ENCODE data around the gene SHROOM3.
A peak's percentile ranks its signal among the peaks of the same experiment; 100 is the strongest.

The SHROOM3 gene

DNA sequence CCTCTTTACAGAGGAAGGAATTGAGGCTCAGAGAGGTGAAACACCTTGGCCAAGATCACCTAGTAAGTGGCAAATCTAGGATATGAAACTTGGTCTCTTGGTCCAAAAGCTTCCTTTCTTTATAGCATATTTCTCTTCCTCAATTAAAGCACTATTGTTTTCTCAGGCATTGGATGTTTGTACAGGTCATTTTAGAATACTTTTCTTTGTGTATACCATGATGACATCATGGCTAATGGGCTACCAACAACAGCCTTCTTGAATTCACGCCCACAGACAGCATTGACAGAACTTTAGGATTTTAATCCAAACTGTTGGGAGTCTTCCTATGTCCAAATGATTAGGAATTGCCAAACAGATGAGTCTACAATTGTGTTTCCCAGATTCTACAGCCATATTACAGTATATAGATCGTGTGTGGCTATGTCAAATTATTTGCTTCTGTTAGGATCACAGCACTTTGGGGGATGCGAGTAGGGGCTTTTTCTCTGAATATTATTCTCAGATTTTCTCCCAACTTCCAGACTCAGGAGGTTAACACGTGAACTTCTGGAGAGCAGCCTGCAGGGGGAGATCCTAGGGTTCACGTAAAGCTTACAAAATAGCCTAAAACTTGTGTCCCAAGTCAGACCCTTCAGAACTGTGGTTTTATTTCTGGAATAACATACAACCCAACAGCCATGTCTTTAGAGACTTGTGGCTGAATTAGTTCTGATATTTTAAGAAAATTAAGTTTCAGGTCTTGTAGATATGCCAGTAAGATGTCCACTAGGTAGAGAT lies 191.8 kb downstream of the SHROOM3 start:
- DNase-seq: no peak

DNA sequence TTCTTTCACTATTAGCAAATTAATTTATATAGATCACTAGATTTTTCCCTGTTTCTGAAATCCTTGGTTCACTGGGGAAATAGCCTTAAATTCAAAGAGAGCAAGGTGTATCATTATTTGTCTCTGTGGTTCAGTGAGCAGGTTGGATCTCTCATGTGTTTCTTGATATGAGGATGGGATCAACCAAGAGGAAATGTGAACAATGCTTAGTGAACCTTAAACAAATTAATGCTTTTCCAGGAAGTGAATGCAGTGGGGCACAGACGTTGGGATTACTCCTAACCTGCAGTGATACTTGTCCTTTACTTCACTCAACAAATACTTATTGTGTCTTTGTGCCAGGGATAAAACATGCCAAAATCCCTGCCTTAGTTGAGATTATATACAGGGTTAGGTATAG lies 193.2 kb downstream of the SHROOM3 start:
- no peak for DNase-seq

DNA sequence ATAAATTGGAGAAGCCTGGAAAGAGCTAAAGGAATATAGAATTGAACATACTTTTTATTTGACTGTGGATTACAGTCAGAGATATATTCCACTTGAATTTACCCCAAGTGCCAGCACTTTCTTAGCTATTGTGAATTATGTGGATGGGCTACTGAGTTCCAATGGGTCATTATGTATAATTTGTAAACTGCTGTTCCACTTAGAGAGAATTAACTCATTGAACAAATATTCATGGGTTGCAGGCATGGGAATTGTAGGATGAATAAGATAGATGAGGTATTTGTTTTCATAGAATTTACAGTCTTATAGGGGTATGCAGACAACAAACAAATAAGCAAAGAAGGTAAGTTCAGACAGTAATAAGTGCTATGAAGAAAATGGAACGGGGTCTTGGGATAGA lies 195.7 kb downstream of the SHROOM3 start:
- peak; percentile 26 for DNase-seq

DNA sequence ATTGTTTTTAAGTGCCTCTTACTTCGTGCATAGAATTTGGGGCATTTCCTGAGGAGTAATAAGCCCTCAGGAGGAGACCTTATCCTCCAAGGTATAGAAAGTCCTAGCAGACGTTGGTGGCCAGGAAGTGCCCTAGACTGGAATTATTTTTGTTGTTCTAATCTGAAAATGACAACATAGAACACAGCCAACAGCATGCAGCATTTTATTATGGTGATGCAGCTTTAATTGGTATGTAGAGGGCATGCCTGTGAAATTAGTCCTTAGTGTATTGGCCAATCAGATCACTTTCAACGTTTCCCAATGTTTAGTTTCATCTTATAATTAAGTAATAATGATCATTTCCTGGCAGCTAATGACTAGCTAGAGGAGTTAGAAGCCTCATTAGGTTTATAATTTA lies 199.2 kb downstream of the SHROOM3 start:
- DNase-seq: peak; percentile 56

DNA sequence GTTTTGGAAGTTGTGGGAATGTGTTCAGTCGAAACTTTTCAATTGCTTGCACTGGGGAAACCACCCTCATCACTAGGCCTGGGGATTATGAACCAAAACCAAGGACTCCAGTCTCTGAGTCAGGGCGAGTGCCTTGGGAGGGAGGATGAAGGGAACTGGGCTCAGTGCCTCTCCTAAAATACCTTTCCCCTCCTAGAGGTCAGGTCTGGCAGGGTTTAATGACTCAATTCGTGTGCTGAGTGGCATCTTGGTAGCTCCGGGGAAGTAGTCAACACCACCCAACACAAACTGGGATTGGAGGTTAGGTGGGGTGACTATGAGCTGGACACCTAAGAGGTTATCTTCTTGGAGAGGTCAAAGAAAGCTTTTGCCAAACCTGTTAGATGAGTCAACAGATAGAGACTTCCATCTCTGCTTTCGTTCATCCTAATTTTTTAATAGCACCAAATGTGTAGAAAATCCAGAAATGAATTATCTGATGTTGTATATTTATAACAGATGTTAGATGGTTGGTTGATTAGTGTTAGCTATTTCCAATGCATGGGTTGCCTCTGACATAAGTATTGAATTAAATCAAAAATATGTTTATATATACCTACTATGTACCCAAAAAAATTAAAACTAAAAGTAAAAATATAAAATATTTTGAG lies 202.8 kb downstream of the SHROOM3 start:
- no peak for DNase-seq

DNA sequence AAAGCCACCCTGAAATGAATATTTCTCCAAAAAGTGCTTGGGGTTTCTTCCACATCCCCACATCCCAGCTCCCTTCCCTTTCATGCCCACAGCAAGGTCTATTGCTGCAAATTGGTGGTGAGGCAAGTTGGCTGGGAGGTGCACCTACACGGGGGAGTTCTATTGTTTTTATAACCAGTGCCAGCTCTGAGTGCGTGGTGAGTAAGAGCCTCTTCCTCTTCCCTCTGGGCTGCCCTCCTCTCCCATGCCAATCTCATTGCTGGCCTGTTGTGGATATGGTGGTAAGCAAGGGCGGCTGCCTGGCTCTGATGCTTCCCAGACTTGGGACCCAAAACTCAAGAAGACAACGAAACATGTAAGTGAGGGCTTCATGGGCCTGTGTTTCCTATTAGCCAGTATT lies 204.3 kb downstream of the SHROOM3 start:
- peak; percentile 72 for DNase-seq

DNA sequence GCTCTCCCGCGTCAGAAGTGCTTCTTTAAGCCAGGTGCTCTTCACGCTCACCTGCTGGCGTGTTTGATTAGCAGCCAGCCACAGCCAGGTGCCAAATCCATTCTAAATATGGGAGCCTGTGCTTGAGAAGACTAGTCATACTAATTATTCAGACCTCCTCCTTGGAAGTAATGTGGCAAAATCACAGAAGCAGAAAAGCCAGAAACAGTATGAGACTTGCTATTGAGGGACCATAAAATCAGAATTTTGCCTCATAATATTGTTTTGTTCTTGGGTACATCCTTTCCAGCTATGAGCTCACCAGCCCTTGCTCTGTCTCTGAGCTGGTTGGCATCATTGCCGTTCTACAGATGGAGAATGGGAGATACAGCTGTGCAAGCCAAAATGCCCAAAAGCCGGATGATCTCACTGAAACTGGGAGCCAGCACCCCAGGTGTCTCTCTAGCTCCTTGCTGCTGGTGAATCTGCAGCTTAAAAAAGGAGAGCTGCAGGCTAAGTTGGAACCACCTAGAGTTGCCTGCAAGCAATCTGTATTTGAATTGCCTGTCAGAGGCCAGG lies 205.4 kb downstream of the SHROOM3 start:
- DNase-seq: no peak

DNA sequence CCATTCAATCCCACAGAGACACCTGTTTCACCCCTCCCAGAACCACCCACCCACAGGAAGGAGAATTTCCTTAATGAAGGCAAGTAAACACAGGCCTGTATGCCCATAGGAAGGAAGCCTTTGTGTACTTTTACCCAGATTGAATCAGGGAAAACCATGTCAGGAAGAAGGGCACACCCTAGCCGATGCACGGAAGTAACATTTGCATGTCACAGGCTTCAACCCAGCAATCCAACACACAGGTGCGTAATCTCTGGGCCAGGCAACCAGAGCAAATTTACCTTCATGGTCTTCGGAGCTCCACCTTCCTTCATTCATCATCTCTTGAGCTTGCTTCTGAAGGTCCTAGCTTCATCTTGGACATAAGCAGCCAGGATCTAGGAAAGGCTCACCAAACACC lies 206.3 kb downstream of the SHROOM3 start:
- no peak for DNase-seq

DNA sequence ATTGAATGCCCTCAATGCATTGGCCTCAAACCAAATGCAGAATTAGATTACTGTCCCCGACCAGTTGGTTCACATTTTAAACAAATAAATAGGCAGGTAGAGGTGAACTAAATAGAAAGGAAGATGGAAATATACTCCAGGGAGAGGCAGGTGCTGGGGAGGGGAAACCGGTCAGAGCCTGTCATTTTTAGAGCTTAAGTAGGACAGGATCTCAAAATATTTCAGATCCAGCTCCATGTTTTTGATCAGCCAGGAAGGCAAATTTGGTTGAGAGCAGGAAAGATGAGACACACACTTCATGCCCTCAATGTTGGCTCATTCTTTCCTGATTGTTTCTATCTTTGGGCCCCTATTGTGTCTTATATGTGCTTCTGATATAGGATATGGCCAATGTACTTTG lies 206.7 kb downstream of the SHROOM3 start:
- DNase-seq: no peak

DNA sequence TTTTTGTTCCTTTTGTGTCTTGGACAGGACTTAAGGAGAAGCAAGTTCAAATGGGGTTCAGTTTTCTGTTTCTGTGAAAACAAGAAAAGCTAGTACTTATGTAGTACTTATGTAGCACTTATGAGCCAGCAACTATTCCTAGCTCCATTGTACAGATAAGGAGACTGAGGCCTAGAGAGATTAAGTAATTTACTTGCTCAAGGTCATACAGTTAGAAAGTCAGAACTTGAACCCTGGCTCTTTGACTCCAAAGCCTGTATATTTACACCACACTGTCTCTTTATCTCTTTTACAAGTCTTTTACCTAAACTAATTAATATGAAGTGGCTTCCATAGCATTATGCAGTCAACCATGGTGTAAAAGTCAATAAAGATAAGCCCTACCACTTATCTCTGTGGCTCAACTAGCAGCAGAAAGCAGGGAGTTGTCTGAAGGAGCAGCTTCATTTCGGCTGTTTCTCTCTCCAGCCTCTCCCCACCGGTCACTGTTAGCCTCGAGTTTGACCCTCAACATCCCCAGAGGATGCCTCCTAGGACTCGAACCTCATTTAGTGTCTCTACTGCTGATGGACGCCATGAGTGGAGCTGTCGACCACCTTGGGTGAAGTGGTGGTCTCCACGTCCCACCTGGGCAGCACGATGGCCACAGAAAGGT lies 209.9 kb downstream of the SHROOM3 start:
- no peak for DNase-seq

DNA sequence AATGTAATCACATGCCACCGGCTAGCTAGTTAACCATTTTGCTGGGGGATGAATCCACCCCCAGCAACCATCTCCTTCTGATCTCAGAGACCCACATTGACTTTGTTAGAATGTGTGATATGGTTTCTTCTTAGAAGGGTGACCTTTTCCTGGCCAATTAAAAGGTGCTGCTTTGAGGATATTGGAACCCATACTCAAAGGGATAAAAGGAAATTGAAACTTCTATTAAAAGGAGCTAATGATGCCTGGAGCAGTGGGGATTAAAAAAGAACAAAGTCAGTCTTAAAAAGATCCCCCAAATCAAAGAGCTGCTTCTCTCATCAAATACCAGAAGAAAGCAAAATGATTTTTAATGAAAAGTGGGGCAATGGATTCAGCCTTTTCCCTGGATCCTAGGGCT lies 214.1 kb downstream of the SHROOM3 start:
- DNase-seq: no peak

DNA sequence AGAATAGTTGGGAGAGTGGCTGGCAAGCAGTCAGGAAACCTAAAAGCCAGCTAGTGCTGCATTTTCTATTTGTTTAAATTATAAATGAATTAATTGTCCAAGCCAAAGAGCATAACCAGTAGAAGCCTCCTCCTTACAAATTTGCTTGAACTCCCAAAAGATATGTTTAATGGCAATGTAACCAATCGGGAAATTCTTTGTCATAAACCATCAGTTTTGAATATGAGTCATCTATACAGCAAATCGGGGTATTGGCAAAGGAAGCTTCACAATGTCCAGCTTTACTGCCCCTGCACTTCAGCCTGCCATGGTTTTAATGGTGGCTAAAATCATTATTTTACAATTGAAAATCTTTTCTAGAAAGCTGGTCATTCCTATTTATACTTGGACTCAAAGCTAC lies 216.6 kb downstream of the SHROOM3 start:
- DNase-seq: no peak

DNA sequence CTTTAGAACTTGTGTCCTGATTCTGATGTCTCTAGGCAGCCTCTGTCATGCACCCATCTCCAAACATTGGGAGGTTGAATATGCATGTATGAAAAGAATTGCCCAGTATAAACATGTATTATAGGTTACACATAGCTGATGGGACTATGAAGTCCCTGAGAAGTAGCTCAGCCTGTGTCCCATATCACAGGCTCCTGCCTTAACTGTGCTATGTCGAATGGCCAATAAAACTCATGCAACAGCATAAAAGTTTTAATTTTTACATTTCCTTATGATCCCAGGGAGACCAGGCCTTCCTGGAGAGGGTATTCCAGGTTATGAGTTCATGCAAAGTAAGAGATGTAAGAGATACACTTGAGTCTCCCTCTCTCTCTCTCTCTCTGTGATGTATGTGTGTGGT lies 217.4 kb downstream of the SHROOM3 start:
- no peak for DNase-seq

DNA sequence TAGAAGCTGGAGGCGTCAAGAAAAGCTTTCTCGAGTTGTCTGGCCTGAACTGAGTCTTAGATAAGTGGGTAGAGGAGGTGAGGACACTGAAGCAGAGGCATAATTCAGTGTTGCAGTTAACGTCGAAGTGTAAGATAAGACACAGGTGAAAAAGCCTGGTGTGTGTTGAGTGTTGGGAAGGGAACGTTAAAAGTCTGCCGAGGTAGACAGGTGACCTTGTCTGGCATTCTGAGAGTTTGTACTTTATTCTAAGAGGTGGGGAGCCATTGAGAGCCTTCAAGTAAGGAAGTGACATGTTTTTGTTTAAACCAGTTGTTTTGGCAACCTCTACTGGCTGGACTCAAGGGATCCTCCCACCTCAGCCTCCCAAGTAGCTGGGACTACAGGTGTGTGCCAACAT lies 219.1 kb downstream of the SHROOM3 start:
- DNase-seq: no peak

DNA sequence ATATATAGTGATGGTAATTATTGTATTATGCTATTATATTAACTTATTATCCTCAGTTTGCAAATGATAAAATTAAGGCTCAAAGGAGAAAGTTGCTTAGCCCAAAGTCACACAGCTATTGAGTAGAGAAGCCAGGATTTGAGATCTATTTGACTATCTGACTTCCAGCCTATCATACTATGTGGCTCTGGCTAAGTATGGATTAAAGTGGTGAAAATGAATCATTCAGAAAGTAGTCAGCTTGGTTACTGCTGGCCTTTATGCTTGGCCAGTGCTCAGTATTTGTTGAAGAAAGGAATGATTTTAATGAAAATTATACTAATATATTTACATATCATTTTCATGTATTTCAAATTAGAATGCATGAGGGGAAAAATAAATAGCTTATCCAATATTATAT lies 219.8 kb downstream of the SHROOM3 start:
- no peak for DNase-seq

DNA sequence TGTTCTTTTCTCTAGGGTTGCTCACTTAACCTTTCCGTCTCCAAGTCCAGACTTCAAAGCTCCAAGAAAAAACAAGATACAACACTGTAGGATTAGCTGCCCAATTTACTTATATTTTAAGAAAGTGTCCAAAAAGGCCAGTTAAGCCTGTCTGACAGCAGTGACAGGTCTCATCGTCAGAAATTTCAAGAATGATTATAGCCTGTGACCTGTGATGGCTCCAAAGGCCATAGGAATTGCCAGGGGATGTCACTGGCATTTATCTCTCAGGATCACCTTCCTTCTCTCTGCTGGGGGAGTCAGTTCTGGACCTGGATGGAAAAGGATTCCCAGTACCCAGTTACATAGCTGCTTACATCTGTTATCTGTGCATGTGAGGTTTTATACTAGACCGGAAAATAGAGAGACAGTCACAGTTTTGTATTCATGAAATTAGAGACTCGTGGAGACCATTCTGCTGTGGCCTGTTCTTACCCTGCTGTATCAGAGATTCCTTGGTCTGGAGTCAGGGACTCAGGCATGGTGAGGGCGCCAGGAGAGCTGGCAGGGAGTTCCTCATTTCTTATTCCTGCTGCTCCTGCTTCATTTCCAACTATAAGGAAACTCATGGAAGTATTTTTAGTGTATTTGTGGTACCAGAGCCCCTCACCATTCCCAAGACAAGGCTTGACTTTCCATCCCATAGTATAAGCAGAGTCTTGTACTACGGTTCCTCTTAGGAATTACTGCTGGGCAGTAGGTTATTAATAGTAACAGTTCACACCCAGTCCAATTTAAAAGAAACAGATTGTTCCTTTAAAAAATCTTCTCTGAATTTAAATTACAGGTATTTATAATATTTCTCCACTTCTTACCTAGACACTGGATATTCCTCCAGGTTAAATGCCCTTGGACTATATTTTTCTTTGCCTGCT lies 220.8 kb downstream of the SHROOM3 start:
- DNase-seq: no peak

DNA sequence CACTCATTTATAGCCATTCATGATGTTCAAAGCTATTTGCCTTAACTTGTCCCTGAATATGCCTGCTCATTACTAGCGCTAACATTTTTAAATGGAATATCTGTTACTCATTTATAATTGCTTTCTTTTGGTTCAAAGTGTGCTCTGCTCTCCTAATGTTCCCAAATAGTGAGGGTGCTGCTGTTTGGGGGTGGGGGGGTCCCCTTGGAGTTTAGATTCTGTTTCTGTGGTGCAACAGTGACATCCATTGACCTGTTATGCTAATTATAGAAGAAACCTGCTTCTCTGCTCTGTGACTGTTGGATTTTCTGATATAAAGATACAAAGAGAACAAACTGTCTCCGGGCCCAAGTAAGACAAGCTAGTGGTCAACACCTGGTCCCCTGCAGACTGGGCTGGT lies 222.4 kb downstream of the SHROOM3 start:
- DNase-seq: no peak

DNA sequence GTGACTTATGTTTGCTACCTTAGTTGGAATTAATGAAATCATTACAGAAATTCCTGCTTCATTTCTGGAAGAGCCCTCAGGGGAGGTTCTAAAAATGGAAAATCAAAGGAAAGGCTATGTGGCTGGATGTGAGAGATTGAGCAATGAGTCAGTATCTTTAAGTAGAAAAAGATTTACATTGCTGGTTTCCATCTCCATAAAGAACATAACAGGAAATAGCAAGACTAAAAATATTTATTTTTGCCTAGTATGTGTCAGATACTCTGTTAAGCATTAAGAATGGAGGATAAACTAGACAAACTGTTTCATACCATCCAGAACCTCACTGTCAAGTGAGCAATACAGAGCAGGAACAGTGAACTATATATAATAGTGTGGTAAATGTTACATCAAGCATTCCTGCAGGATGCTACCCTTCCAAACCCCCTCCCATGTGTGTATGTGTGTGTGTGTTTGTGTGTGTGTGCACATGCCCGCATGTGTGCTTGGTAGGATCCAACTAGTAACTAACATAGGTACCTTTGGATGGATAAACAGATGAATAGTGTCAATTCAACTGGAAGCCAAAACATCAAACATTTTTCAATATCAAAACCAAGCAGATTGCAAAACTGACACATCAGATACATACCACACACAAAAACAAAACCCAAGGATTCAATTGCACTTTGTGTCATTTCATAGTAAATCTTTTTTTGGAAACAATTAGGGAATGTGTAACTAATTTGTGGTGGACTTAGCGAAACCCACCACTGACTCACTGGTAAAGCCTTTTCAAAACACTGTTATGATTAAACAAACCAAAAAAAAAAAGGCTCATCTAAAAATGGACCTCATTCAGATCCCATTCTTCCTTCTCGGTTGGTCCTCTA lies 223.4 kb downstream of the SHROOM3 start:
- DNase-seq: peak; percentile 49

DNA sequence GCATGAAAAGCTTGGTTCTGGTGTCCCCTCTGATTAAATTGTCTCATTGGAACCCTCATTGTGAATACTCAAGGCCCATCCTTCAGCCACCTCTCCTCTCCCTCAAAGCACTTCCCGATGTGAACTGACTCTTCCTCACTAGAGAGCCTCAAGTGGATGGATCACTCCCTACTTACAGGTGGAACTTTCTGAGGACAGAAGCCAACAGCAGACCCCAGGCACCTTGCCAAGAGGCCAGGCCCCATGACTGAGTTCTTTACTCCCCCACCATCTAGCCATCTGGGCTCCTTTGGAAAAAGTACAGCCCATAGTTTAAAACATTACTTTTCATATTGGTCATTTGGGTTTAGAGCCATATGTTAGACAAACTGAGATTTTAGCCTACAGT lies 224.1 kb downstream of the SHROOM3 start:
- no peak for DNase-seq

DNA sequence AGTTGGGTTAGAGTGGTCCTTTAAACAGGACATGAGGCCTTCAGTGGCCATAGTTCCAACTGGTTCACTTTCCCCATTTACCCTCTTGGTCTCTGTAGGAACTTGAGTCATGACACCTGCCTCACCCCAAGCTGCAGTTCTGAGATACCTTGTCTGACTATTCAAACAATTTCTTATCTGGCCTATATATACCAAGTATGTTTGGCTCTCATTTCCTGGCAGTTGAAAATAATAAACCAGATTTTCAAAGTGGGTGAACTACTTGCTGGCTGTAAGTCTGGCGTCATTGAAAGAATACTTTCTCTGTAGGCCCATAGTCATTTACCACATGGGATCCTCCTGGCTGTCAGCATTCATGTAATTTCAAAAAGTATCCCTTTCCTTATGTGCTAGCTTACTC lies 228.8 kb downstream of the SHROOM3 start:
- no peak for DNase-seq

DNA sequence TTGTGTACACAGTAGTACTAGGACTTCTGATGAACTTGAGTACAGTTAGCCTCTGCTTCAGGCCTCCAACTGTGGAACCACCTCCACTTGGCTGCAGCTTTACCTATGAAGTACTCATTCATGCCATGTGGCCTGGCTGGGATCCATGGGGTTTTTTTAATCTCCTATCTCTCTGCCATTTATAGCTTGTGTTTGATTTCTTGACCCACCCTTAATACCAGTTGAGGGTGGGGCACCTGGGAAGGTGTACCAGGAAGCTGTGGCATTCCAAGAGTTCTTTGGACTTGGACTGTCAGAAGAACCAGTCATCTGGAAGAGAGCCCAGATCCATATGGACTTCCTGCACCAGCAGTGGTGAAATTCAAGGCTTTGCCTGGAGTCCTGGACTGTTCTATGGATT lies 230.1 kb downstream of the SHROOM3 start:
- DNase-seq: no peak

DNA sequence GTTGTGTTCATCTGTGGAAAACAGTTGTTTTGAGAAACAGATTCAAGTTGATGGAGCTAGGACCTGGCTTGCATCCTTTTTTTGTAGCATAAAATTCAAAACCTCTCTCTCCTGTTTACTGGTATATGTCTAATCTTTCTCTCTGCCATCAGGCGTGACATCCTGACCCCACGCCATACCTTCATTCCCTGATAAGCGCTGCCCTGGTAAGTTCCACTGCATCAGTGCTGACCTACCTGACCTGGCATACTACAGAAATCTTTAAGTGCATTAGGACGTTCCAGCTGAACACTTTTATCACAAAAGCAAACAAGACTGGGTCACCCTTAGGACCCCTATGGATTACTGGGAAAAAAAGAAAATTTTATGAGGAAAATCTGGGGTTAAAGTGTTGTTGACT lies 230.7 kb downstream of the SHROOM3 start:
- DNase-seq: no peak

All from kidney glomerular epithelial cell (primary cell).